Suprapubic skin (tissue), 3 donors: Measurements from ENCODE around the gene YIPF2.

ENCODE experiments used
- EP300 ChIP-seq: sonication (generic); formaldehyde crosslinking; IDR thresholded peaks from one replicate; pipeline ENCODE4 v1.6.1; 2017; ENCODE audit warnings: antibody characterized with exemption
- TF ChIP-seq, protein P1 (sequence below), 2 donors: fragments of 200-600 bp in 1 of 2; fragments of 450-650 bp in 1 of 2; sonication (generic) in 1 of 2; IDR thresholded peaks; one replicate each; pipeline ENCODE4 v1.5.1; 2016 to 2019; ENCODE audit warnings: antibody characterized with exemption in 2 of 2, mild to moderate bottlenecking in 1 of 2, moderate library complexity in 1 of 2

DNA sequence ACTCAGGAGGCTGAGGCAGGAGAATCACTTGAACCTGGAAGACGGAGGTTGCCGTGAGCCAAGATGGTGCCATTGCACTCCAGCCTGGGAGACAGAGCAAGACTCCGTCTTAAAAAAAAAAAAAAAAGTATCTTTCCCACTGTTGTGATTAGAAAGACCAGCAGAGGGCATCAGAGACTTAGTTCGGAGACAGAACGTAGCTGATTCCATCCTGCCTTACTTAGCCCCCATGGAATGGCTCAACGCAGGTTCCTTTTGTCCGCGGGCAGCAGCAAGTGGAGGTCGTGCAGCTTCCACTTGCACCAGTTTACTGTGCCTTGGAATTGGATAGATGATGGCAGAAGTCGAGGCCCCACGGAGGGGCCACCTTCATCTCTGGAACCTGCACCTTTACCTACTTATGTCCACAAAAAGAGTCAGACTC lies 8.2 kb upstream of the YIPF2 start:
- TF ChIP-seq, protein P1, sequence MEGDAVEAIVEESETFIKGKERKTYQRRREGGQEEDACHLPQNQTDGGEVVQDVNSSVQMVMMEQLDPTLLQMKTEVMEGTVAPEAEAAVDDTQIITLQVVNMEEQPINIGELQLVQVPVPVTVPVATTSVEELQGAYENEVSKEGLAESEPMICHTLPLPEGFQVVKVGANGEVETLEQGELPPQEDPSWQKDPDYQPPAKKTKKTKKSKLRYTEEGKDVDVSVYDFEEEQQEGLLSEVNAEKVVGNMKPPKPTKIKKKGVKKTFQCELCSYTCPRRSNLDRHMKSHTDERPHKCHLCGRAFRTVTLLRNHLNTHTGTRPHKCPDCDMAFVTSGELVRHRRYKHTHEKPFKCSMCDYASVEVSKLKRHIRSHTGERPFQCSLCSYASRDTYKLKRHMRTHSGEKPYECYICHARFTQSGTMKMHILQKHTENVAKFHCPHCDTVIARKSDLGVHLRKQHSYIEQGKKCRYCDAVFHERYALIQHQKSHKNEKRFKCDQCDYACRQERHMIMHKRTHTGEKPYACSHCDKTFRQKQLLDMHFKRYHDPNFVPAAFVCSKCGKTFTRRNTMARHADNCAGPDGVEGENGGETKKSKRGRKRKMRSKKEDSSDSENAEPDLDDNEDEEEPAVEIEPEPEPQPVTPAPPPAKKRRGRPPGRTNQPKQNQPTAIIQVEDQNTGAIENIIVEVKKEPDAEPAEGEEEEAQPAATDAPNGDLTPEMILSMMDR (IDR thresholded peaks at IDR 0.05) = peak; percentile 50 to 55
- TF ChIP-seq EP300 = no peak
